H1 (cell line): ENCODE measurements around the gene KRT84. TPM values are rescaled to one million over a fixed set of nuclear protein-coding genes. Genes with fewer than 3 reads are reported as not detected.

ENCODE experiments used
- CHD7 ChIP-seq: fragments of 300-600 bp; sonication (generic); IDR thresholded peaks from 2 replicates; pipeline ENCODE4 v1.7.1; 2012; ENCODE audit warnings: low read length, moderate library complexity, mild to moderate bottlenecking, inconsistent platforms; ENCODE audit not compliant: insufficient replicate concordance
- polyA plus RNA-seq, 7 experiments: library from polyadenylated mRNA; depleted of rRNA in 3 of 7; stranded (reverse) in 5 of 7; unstranded in 2 of 7; fragments of >200 nt in 5 of 7; fragments of 200-250 nt in 2 of 7; gene quantifications; 1 replicate in 5 of 7; 2 replicates in 1 of 7; 4 replicates in 1 of 7; pipeline versions ENCODE4 v1.2.1 to v1.2.3, GENCODE V29; 2011 to 2013; ENCODE audit warnings: missing spikeins in 2 of 7, mixed read lengths in 2 of 7
- total RNA-seq: library from RNA; stranded (reverse); fragmentation: NEBNext Ultra II Directional; extraction: Animal tissue kit (Norgen Biotek cat#: 25700); gene quantifications from 2 replicates; pipeline ENCODE4 v1.2.1, GENCODE V29; 2021

Gene KRT84
- total and polyA plus RNA-seq, 2 of the 8 experiments (the other 6 are each of a cell fraction or from before 2014, with no cell fraction given), result not detected

DNA sequence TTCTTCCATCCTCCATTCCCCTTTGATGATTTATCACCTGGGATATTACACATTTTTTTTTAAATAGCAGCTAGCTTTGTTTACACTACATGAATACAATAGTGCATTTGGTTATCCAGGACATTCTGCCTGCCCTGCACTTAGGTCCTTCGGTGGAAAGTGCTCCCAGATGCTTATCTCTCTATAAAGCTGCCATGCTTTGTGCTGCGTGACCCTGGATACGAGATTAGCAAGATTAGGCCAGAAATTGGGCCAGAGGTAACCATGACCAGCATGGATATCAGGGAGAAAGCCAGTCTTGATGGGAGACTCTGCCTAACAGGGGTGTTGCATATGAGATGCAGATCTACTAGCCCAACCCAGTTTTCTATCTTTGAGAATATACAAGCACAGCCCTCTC, 52.1 kb downstream of the KRT84 start (continued):
- TF ChIP-seq CHD7, result no peak
